Measurements from ENCODE around the gene NCCRP1. TPM values are rescaled to one million over a fixed set of nuclear protein-coding genes. Genes with fewer than 3 reads are reported as not detected.

The NCCRP1 gene
- total RNA-seq, 1 donor from 2014 or later = 6.0 TPM

DNA sequence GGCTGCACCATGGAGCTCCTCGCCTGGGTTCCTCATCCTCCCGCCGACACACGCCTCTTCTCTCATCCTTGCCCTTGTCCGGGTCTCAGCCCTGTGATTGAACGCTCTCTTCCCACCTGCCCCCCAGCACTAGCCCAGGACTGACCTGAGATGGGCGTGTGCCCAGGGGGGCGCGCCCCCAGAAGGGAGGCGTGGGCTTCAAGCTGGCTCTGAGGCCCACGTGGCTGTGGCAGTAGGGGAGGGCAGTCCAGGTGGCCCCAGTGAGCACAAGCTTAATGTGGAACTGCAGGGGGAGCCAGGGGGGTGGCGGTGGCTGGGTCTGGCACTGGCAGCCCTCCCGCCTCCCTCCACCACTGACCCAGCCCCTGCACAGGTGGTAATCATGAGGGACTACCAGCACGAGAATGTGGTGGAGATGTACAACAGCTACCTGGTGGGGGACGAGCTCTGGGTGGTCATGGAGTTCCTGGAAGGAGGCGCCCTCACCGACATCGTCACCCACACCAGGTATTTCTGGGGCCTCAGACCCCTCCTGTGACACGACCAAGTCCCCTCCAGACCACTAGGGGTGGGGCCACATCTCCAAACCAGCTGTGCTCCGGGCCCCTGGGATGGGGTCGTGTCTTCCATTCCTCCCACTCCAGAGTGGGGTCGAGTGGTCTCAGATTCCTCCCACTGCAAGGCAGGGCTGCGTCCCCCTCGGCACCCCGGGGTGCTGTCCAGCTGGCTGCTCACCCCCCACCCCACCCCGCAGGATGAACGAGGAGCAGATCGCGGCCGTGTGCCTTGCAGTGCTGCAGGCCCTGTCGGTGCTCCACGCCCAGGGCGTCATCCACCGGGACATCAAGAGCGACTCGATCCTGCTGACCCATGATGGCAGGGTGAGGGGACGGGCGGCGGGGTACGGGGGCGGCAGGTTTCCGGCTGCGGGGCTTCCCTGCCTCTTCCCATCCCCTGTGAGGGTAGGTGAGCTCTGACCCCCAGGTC lies 21.9 kb upstream of the NCCRP1 start:
- no peak for DNase-seq (ENCODE audit: low read depth)
- Histone ChIP-seq H3K36me3 (ENCODE audit: control insufficient read depth, insufficient read depth, low read length) (no peaks in the 10 kb centered on the region), H3K27me3 (ENCODE audit: control insufficient read depth, insufficient read depth, low read length) (no peaks in the 10 kb centered on the region), H3K4me3 (ENCODE audit: low read depth, low read length) (no peak overlapping the region)
- TF ChIP-seq, protein P1, sequence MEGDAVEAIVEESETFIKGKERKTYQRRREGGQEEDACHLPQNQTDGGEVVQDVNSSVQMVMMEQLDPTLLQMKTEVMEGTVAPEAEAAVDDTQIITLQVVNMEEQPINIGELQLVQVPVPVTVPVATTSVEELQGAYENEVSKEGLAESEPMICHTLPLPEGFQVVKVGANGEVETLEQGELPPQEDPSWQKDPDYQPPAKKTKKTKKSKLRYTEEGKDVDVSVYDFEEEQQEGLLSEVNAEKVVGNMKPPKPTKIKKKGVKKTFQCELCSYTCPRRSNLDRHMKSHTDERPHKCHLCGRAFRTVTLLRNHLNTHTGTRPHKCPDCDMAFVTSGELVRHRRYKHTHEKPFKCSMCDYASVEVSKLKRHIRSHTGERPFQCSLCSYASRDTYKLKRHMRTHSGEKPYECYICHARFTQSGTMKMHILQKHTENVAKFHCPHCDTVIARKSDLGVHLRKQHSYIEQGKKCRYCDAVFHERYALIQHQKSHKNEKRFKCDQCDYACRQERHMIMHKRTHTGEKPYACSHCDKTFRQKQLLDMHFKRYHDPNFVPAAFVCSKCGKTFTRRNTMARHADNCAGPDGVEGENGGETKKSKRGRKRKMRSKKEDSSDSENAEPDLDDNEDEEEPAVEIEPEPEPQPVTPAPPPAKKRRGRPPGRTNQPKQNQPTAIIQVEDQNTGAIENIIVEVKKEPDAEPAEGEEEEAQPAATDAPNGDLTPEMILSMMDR (IDR thresholded peaks at IDR 0.05; ENCODE audit: insufficient read depth, low read length, poor library complexity, severe bottlenecking) = no peak

DNA sequence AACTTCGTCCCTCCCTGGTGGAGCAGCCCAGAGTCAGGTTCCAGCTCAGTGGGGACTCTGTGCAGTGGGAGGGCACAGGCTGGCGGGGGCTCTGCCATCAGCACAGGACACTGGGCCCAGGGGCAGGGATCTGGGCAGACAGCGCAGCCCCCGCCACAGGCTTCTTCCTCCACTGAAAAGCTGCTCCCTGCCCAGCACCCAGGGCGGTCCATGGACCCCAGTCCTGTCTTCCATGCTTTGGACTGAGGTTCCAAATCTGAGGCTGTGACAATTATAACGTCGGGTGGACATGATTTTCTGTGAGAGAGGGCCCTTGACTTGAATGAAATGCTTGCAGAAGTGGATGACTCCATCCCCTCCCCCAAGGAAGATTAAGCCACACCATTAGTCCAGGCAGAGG lies 21.2 kb upstream of the NCCRP1 start:
- DNase-seq (ENCODE audit: low read depth) = no peak
- no peak overlapping the region for H3K4me3 ChIP-seq (ENCODE audit: low read depth, low read length)
- H3K36me3 ChIP-seq (ENCODE audit: control insufficient read depth, insufficient read depth, low read length) = no peaks in the 10 kb centered on the region
- TF ChIP-seq, protein P1 (IDR thresholded peaks at IDR 0.05; ENCODE audit: insufficient read depth, low read length, poor library complexity, severe bottlenecking) = no peak
- no peaks in the 10 kb centered on the region for H3K27me3 ChIP-seq (ENCODE audit: control insufficient read depth, insufficient read depth, low read length)

DNA sequence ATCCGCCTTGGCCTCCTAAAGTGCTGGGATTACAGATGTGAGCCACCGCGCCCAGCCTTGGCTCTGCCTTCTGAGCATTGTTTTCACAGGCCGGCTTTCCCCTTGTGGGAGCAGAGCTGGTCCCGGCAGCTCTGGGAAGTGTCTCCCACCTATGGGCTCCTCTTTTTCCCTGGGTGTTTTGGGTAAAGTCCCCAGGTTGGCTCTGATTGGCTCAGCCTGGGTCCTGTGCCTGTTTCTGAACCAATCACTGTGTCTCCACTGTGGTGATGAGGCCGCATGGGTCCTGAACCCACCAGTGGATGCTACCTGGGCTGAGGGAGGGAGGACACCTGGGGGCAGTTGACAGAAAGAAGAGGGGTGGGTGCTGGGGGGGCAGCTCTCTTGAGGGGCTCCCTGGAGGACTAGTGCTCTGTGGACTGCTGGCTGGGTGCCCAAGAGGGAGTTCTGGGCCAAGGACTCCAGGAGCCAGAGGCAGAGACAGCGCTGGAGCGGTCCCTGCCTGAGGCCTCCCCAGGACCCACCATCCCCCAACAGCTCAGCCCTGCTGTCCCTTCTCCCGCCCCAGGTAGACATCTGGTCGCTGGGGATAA lies 19.6 kb upstream of the NCCRP1 start:
- TF ChIP-seq, protein P1 (IDR thresholded peaks at IDR 0.05; ENCODE audit: insufficient read depth, low read length, poor library complexity, severe bottlenecking) = no peak
- no peaks in the 10 kb centered on the region for H3K27me3 ChIP-seq (ENCODE audit: control insufficient read depth, insufficient read depth, low read length)
- no peak for DNase-seq (ENCODE audit: low read depth)
- no peaks in the 10 kb centered on the region for H3K36me3 ChIP-seq (ENCODE audit: control insufficient read depth, insufficient read depth, low read length)
- H3K4me3 ChIP-seq (ENCODE audit: low read depth, low read length) = no peak overlapping the region

DNA sequence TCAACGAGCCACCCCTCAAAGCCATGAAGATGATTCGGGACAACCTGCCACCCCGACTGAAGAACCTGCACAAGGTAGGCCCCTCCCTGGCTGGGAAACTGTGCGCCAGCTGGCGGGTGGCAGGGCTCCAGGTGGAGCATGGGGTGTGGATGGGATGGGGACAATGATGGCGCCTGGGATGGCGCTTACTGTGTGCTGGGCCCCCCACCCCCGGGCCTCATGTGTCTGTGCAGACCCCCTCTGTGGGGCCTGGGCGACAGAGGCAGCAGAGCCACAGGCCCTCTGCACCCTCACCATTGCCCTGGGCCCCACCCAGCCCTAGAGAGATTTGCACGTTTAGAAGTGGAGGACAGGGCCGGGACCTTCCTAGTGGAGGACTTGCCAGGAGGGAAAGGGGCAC lies 19.0 kb upstream of the NCCRP1 start:
- Histone ChIP-seq H3K36me3 (ENCODE audit: control insufficient read depth, insufficient read depth, low read length) (no peaks in the 10 kb centered on the region), H3K4me3 (ENCODE audit: low read depth, low read length) (no peak overlapping the region), H3K27me3 (ENCODE audit: control insufficient read depth, insufficient read depth, low read length) (no peaks in the 10 kb centered on the region)
- TF ChIP-seq, protein P1 (IDR thresholded peaks at IDR 0.05; ENCODE audit: insufficient read depth, low read length, poor library complexity, severe bottlenecking) = no peak
- DNase-seq (ENCODE audit: low read depth) = no peak

DNA sequence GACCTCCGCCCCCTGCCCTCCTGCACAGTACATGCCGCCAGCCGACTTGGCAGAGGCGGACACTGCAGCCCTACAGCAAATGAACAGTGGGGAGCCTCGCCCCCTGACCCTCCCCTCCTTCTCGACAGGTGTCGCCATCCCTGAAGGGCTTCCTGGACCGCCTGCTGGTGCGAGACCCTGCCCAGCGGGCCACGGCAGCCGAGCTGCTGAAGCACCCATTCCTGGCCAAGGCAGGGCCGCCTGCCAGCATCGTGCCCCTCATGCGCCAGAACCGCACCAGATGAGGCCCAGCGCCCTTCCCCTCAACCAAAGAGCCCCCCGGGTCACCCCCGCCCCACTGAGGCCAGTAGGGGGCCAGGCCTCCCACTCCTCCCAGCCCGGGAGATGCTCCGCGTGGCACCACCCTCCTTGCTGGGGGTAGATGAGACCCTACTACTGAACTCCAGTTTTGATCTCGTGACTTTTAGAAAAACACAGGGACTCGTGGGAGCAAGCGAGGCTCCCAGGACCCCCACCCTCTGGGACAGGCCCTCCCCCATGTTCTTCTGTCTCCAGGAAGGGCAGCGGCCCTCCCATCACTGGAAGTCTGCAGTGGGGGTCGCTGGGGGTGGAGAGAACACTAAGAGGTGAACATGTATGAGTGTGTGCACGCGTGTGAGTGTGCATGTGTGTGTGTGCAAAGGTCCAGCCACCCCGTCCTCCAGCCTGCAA lies 18.3 kb upstream of the NCCRP1 start:
- Histone ChIP-seq H3K4me3 (ENCODE audit: low read depth, low read length) (no peak overlapping the region), H3K36me3 (ENCODE audit: control insufficient read depth, insufficient read depth, low read length) (no peaks in the 10 kb centered on the region), H3K27me3 (ENCODE audit: control insufficient read depth, insufficient read depth, low read length) (no peaks in the 10 kb centered on the region)
- TF ChIP-seq, protein P1 (IDR thresholded peaks at IDR 0.05; ENCODE audit: insufficient read depth, low read length, poor library complexity, severe bottlenecking) = no peak
- no peak for DNase-seq (ENCODE audit: low read depth)

Measured in kidney epithelial cell (primary cell).